IPS-NIHi7 (cell line): ENCODE data around the gene PTPRM.

ENCODE experiments used
- DNase-seq: peaks from one replicate; pipeline ENCODE4 v3.0.0; 2012; ENCODE audit warnings: mixed read lengths; ENCODE audit errors: extremely low spot score

Gene PTPRM

GRCh38 chr18:7855671-7856070 lies 288.6 kb downstream of the PTPRM start:
- DNase-seq = no peak

GRCh38 chr18:7856116-7856515 lies 289.0 kb downstream of the PTPRM start:
- DNase-seq = no peak

GRCh38 chr18:7856733-7857132 lies 289.6 kb downstream of the PTPRM start:
- no peak for DNase-seq

GRCh38 chr18:7857562-7857961 lies 290.4 kb downstream of the PTPRM start:
- DNase-seq = no peak

GRCh38 chr18:7859122-7859521 lies 292.0 kb downstream of the PTPRM start:
- DNase-seq = no peak

GRCh38 chr18:7870266-7870665 lies 303.1 kb downstream of the PTPRM start:
- no peak for DNase-seq

GRCh38 chr18:7870855-7871254 lies 303.7 kb downstream of the PTPRM start:
- no peak for DNase-seq

- no peak for DNase-seq
Measured at GRCh38 chr18:7871560-7872456, 304.7 kb downstream of the PTPRM start.

- no peak for DNase-seq
Measured at GRCh38 chr18:7872569-7872968, 305.5 kb downstream of the PTPRM start.

- DNase-seq = no peak
Measured at GRCh38 chr18:7873316-7873715, 306.2 kb downstream of the PTPRM start.

GRCh38 chr18:7876354-7877104 lies 309.4 kb downstream of the PTPRM start:
- DNase-seq = no peak

GRCh38 chr18:7877609-7878008 lies 310.5 kb downstream of the PTPRM start:
- no peak for DNase-seq

GRCh38 chr18:7878265-7879211 lies 311.4 kb downstream of the PTPRM start:
- no peak for DNase-seq

GRCh38 chr18:7879717-7880116 lies 312.6 kb downstream of the PTPRM start:
- no peak for DNase-seq

- DNase-seq = no peak
Measured at GRCh38 chr18:7885865-7886264, 318.7 kb downstream of the PTPRM start.

- DNase-seq = no peak
Measured at GRCh38 chr18:7886436-7886835, 319.3 kb downstream of the PTPRM start.

- no peak for DNase-seq
Measured at GRCh38 chr18:7889515-7889914, 322.4 kb downstream of the PTPRM start.

- DNase-seq = no peak
Measured at GRCh38 chr18:7890075-7890474, 323.0 kb downstream of the PTPRM start.

- no peak for DNase-seq
Measured at GRCh38 chr18:7892556-7892955, 325.4 kb downstream of the PTPRM start.

- no peak for DNase-seq
Measured at GRCh38 chr18:7894592-7894991, 327.5 kb downstream of the PTPRM start.

- no peak for DNase-seq
Measured at GRCh38 chr18:7895346-7895745, 328.2 kb downstream of the PTPRM start.

GRCh38 chr18:7896161-7896560 lies 329.0 kb downstream of the PTPRM start:
- no peak for DNase-seq
